Heart left ventricle (tissue), 13 donors: ENCODE measurements around the gene SMYD5.

ENCODE experiments used
- CTCF ChIP-seq, 12 donors: fragments of 200-600 bp; sonication (generic) in 4 of 12; IDR thresholded peaks; one replicate each; pipeline versions ENCODE4 v1.5.0 to v1.8.0; 2018 to 2022; ENCODE audit warnings: antibody characterized with exemption in 12 of 12, mild to moderate bottlenecking in 5 of 12
- POLR2A ChIP-seq, 2 donors: fragments of 450-650 bp; IDR thresholded peaks; one replicate each; pipeline ENCODE4 v1.6.1; 2017; ENCODE audit warnings: antibody characterized with exemption in 2 of 2, mild to moderate bottlenecking in 2 of 2, moderate library complexity in 2 of 2
- donor health status: ischemic (EF 13 %, LVEDD 7.1; RV severe dilation, severe dysfunction).
- donor health status: DM: no; HTN: yes; CAD: no.
- donor health status: DM: no; HTN: no; CAD: no.
- donor health status: ischemic (EF 25% LVEDD 6.9; RV normal size, moderate dysfunction).
- donor health status: ischemic (EF 25% LVEDD 5.7; RV mildly dilated, moderate dysfunction).
- donor health status: ischemic (EF 35%, LVEDD 5.7; RV mildly dilated, moderate dysfunction).
- donor health status: nonischemic (EF 11% LVEDD 7.7; RV severe dilation, severe dysfunction).
- donor health status: DM: yes; HTN: yes; CAD: no.
- donor health status: PGD.
- donor health status: ischemic (EF 29% LVEDD 5.4; RV normal size, mild dysfunction).
- donor health status: nonischemic (EF 23%, LVEDD 6.1; RV moderate dilation, normal function).

GRCh38 chr2:73249636-73250035 lies 35.6 kb downstream of the SMYD5 start:
- no peak for TF ChIP-seq POLR2A (IDR thresholded peaks at IDR 0.05)
- no peak for TF ChIP-seq CTCF (IDR thresholded peaks at IDR 0.05)
